ENCODE measurements around the gene B4GALNT4.

The B4GALNT4 gene

DNA sequence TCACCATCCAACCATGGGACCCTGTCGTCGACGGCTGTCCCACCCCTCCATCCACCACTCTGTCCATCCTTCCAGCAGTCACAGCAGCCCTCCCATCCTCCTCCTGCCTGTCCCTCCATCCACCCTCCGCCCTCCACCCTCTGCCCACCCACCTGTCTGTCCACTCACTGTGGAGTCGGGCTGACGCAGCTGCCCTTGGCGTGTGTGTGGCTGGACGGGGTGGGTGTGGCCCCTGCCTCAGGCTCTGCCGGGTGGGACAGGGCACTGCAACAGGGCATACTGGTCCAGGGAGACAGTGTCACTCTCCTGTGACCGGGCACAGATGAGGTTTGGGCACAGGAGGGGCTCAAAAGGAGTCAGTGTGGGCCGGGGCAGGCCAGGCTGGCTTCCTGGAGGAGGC is 26.6 kb downstream of the B4GALNT4 start:
- H3K9ac ChIP-seq (ENCODE audit: low read length): no peak overlapping the region
- no peak overlapping the region for H2AK5ac ChIP-seq (ENCODE audit: low read length, severe bottlenecking)
- H3K79me1 ChIP-seq (replicated peaks; ENCODE audit: low read length, poor library complexity, severe bottlenecking): peaks cover 1% of the 10 kb centered on the region
- no peaks in the 10 kb centered on the region for H3K27me3 ChIP-seq (ENCODE audit: control insufficient read depth in 1 of 2, insufficient read depth in 1 of 2, low read length in 2 of 2)
- H2BK120ac ChIP-seq (ENCODE audit: low read depth, low read length): no peak overlapping the region
- no peak overlapping the region for H3K4me3 ChIP-seq (ENCODE audit: insufficient read depth in 1 of 2, low read depth in 1 of 2, low read length in 2 of 2)
- H3K27ac ChIP-seq (ENCODE audit: low read length, poor library complexity, severe bottlenecking): no peak overlapping the region
- H3K4ac ChIP-seq (ENCODE audit: low read depth in 1 of 2, low read length in 2 of 2): no peak overlapping the region
- H2BK15ac ChIP-seq (ENCODE audit: low read depth, poor library complexity, severe bottlenecking): no peak overlapping the region
- no peak overlapping the region for H4K8ac ChIP-seq (ENCODE audit: low read length)
- DNase-seq: no peak
- no peaks in the 10 kb centered on the region for H3K9me3 ChIP-seq (ENCODE audit: control insufficient read depth, low read length)
- H3K4me2 ChIP-seq (ENCODE audit: low read length, poor library complexity, severe bottlenecking): no peak overlapping the region
- peaks cover 0 to 31% of the 10 kb centered on the region in 2 experiments for H3K36me3 ChIP-seq (ENCODE audit: control insufficient read depth in 1 of 2, insufficient read depth in 2 of 2, low read depth in 1 of 2, low read length in 2 of 2)
- no peak overlapping the region for H2AFZ ChIP-seq (ENCODE audit: low read depth, low read length)
- H2BK12ac ChIP-seq (ENCODE audit: low read length in 2 of 2): no peak overlapping the region
- no peak overlapping the region for H3K14ac ChIP-seq (ENCODE audit: low read length in 2 of 2)
- 91% methylated on average over 11 of the region's 11 CpGs for WGBS
- H2BK5ac ChIP-seq (ENCODE audit: low read depth, low read length, poor library complexity, severe bottlenecking): no peak overlapping the region
- no peak overlapping the region for H3K18ac ChIP-seq (ENCODE audit: low read depth in 1 of 2, low read length in 2 of 2)
- H4K91ac ChIP-seq (ENCODE audit: low read length): peak overlapping the region; percentile 69
- H3K4me1 ChIP-seq (ENCODE audit: control insufficient read depth, insufficient read depth, low read depth, low read length): peaks cover 41% of the 10 kb centered on the region
- no peak overlapping the region for H3K23ac ChIP-seq (ENCODE audit: low read length in 2 of 2)

DNA sequence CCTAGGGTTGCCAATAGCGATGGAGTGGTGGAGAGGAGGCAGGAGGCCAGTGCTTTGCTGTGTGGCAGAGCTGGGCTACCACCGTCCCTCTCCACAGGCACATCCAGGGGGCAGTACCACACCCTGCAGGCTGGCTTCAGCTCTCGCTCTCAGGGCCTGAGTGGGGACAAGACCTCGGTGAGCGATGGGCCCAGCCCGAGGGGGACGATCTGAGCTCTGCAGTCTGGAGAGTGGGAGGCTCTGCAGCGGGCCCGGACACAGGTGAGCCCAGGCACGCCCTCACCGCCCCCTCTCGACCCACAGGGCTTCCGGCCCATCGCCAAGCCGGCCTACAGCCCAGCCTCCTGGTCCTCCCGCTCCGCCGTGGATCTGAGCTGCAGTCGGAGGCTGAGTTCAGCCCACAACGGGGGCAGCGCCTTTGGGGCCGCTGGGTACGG is 27.2 kb downstream of the B4GALNT4 start:
- 86% methylated on average over 23 of the region's 23 CpGs for WGBS

DNA sequence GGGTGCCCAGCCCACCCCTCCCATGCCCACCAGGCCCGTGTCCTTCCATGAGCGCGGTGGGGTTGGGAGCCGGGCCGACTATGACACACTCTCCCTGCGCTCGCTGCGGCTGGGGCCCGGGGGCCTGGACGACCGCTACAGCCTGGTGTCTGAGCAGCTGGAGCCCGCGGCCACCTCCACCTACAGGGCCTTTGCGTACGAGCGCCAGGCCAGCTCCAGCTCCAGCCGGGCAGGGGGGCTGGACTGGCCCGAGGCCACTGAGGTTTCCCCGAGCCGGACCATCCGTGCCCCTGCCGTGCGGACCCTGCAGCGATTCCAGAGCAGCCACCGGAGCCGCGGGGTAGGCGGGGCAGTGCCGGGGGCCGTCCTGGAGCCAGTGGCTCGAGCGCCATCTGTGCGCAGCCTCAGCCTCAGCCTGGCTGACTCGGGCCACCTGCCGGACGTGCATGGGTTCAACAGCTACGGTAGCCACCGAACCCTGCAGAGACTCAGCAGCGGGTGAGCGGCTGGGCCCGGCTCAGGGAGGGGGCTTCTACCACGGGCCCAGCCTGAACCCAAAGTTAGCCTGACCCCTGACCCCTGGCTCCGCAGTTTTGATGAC is 27.7 kb downstream of the B4GALNT4 start:
- Histone ChIP-seq H2BK120ac (ENCODE audit: low read depth, low read length) (no peak overlapping the region), H3K4me2 (ENCODE audit: low read length, poor library complexity, severe bottlenecking) (no peak overlapping the region), H2BK5ac (ENCODE audit: low read depth, low read length, poor library complexity, severe bottlenecking) (no peak overlapping the region), H2AFZ (ENCODE audit: low read depth, low read length) (no peak overlapping the region), H3K4ac (ENCODE audit: low read depth in 1 of 2, low read length in 2 of 2) (no peak overlapping the region), H2BK15ac (ENCODE audit: low read depth, poor library complexity, severe bottlenecking) (no peak overlapping the region), H3K9me3 (ENCODE audit: control insufficient read depth, low read length) (no peaks in the 10 kb centered on the region), H3K4me1 (ENCODE audit: control insufficient read depth, insufficient read depth, low read depth, low read length) (peaks cover 41% of the 10 kb centered on the region), H4K91ac (ENCODE audit: low read length) (no peak overlapping the region), H3K27ac (ENCODE audit: low read length, poor library complexity, severe bottlenecking) (no peak overlapping the region), H3K4me3 (ENCODE audit: insufficient read depth in 1 of 2, low read depth in 1 of 2, low read length in 2 of 2) (peak overlapping the region; percentile 7 to 61), H3K79me1 (replicated peaks; ENCODE audit: low read length, poor library complexity, severe bottlenecking) (peaks cover 1% of the 10 kb centered on the region), H3K14ac (ENCODE audit: low read length in 2 of 2) (no peak overlapping the region), H3K36me3 (ENCODE audit: control insufficient read depth in 1 of 2, insufficient read depth in 2 of 2, low read depth in 1 of 2, low read length in 2 of 2) (peaks cover 0 to 31% of the 10 kb centered on the region in 2 experiments), H2AK5ac (ENCODE audit: low read length, severe bottlenecking) (no peak overlapping the region), H3K18ac (ENCODE audit: low read depth in 1 of 2, low read length in 2 of 2) (no peak overlapping the region), H3K23ac (ENCODE audit: low read length in 2 of 2) (no peak overlapping the region), H2BK12ac (ENCODE audit: low read length in 2 of 2) (no peak overlapping the region), H3K27me3 (ENCODE audit: control insufficient read depth in 1 of 2, insufficient read depth in 1 of 2, low read length in 2 of 2) (no peaks in the 10 kb centered on the region), H4K8ac (ENCODE audit: low read length) (no peak overlapping the region), H3K9ac (ENCODE audit: low read length) (peak overlapping the region; percentile 38)
- 95% methylated on average over 43 of the region's 43 CpGs for WGBS
- no peak for DNase-seq

More for the DNA sequence above, 27.2 kb downstream of the B4GALNT4 start:
- Histone ChIP-seq H3K4ac (ENCODE audit: low read depth in 1 of 2, low read length in 2 of 2) (no peak overlapping the region), H3K79me1 (replicated peaks; ENCODE audit: low read length, poor library complexity, severe bottlenecking) (peaks cover 1% of the 10 kb centered on the region), H4K91ac (ENCODE audit: low read length) (no peak overlapping the region), H3K4me3 (ENCODE audit: insufficient read depth in 1 of 2, low read depth in 1 of 2, low read length in 2 of 2) (peak overlapping the region in 1 of 2 experiments; percentile 61), H3K4me2 (ENCODE audit: low read length, poor library complexity, severe bottlenecking) (no peak overlapping the region), H3K14ac (ENCODE audit: low read length in 2 of 2) (no peak overlapping the region), H3K36me3 (ENCODE audit: control insufficient read depth in 1 of 2, insufficient read depth in 2 of 2, low read depth in 1 of 2, low read length in 2 of 2) (peaks cover 0 to 31% of the 10 kb centered on the region in 2 experiments), H3K23ac (ENCODE audit: low read length in 2 of 2) (no peak overlapping the region), H3K9me3 (ENCODE audit: control insufficient read depth, low read length) (no peaks in the 10 kb centered on the region), H2BK12ac (ENCODE audit: low read length in 2 of 2) (no peak overlapping the region), H3K4me1 (ENCODE audit: control insufficient read depth, insufficient read depth, low read depth, low read length) (peaks cover 41% of the 10 kb centered on the region), H2BK15ac (ENCODE audit: low read depth, poor library complexity, severe bottlenecking) (no peak overlapping the region), H2BK5ac (ENCODE audit: low read depth, low read length, poor library complexity, severe bottlenecking) (no peak overlapping the region), H2AFZ (ENCODE audit: low read depth, low read length) (no peak overlapping the region), H3K9ac (ENCODE audit: low read length) (peak overlapping the region; percentile 38), H4K8ac (ENCODE audit: low read length) (no peak overlapping the region), H3K27me3 (ENCODE audit: control insufficient read depth in 1 of 2, insufficient read depth in 1 of 2, low read length in 2 of 2) (no peaks in the 10 kb centered on the region), H3K18ac (ENCODE audit: low read depth in 1 of 2, low read length in 2 of 2) (no peak overlapping the region), H2AK5ac (ENCODE audit: low read length, severe bottlenecking) (no peak overlapping the region), H3K27ac (ENCODE audit: low read length, poor library complexity, severe bottlenecking) (no peak overlapping the region), H2BK120ac (ENCODE audit: low read depth, low read length) (no peak overlapping the region)
- peak; percentile 37 for DNase-seq

DNA sequence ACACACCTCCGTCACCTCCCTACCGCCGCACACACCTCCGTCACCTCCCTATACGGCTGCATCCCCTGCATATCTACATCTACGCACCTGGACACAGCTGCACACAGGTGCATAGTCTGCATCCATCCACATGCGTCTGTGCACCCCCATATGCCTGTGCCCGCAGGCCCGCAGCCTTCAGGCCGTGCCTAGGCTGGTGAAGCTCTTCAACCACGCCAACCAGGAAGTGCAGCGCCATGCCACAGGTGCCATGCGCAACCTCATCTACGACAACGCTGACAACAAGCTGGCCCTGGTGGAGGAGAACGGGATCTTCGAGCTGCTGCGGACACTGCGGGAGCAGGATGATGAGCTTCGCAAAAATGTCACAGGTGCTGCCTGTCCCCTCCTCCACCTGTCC is 29.5 kb downstream of the B4GALNT4 start:
- Histone ChIP-seq H3K9ac (ENCODE audit: low read length) (no peak overlapping the region), H2BK12ac (ENCODE audit: low read length in 2 of 2) (no peak overlapping the region)
- WGBS: 96% methylated on average over 20 of the region's 20 CpGs

More for the DNA sequence above, 29.5 kb downstream of the B4GALNT4 start:
- H3K79me1 ChIP-seq (replicated peaks; ENCODE audit: low read length, poor library complexity, severe bottlenecking): no peaks in the 10 kb centered on the region
- H2BK120ac ChIP-seq (ENCODE audit: low read depth, low read length): no peak overlapping the region
- no peak overlapping the region for H4K8ac ChIP-seq (ENCODE audit: low read length)
- H2BK15ac ChIP-seq (ENCODE audit: low read depth, poor library complexity, severe bottlenecking): no peak overlapping the region
- H3K23ac ChIP-seq (ENCODE audit: low read length in 2 of 2): no peak overlapping the region
- H3K9me3 ChIP-seq (ENCODE audit: control insufficient read depth, low read length): no peaks in the 10 kb centered on the region
- H3K4ac ChIP-seq (ENCODE audit: low read depth in 1 of 2, low read length in 2 of 2): no peak overlapping the region
- H2BK5ac ChIP-seq (ENCODE audit: low read depth, low read length, poor library complexity, severe bottlenecking): no peak overlapping the region
- H2AFZ ChIP-seq (ENCODE audit: low read depth, low read length): no peak overlapping the region
- H3K27ac ChIP-seq (ENCODE audit: low read length, poor library complexity, severe bottlenecking): no peak overlapping the region
- no peak overlapping the region for H3K4me3 ChIP-seq (ENCODE audit: insufficient read depth in 1 of 2, low read depth in 1 of 2, low read length in 2 of 2)
- H2AK5ac ChIP-seq (ENCODE audit: low read length, severe bottlenecking): no peak overlapping the region
- H3K4me2 ChIP-seq (ENCODE audit: low read length, poor library complexity, severe bottlenecking): no peak overlapping the region
- H3K18ac ChIP-seq (ENCODE audit: low read depth in 1 of 2, low read length in 2 of 2): no peak overlapping the region
- no peak overlapping the region for H3K14ac ChIP-seq (ENCODE audit: low read length in 2 of 2)
- H3K27me3 ChIP-seq (ENCODE audit: control insufficient read depth in 1 of 2, insufficient read depth in 1 of 2, low read length in 2 of 2): no peaks in the 10 kb centered on the region
- no peak overlapping the region for H4K91ac ChIP-seq (ENCODE audit: low read length)
- peaks cover 0 to 41% of the 10 kb centered on the region in 2 experiments for H3K36me3 ChIP-seq (ENCODE audit: control insufficient read depth in 1 of 2, insufficient read depth in 2 of 2, low read depth in 1 of 2, low read length in 2 of 2)
- H3K4me1 ChIP-seq (ENCODE audit: control insufficient read depth, insufficient read depth, low read depth, low read length): peaks cover 24% of the 10 kb centered on the region
- DNase-seq: peak; percentile 43

All from mesenchymal stem cell (in vitro differentiated cells and primary cell).